Heart right ventricle (tissue), 16 donors: ENCODE measurements around the gene RAG2. TPM values are rescaled to one million over a fixed set of nuclear protein-coding genes. Genes with fewer than 3 reads are reported as not detected.
A peak's percentile ranks its signal among the peaks of the same experiment; 100 is the strongest.
"Not testable (repeated sequence)": the region's sequence is repeated elsewhere in the genome, so short reads cannot be mapped to it uniquely, and the experiment has no call there.

ENCODE experiments used
- ATAC-seq, 8 donors: fragments of 200-7000 bp; cut with Tn5 transposase; one replicate each; pipeline ENCODE4 v1.9.1; 2020; ENCODE audit warnings: mild to moderate bottlenecking in 8 of 8, moderate library complexity in 8 of 8, moderate number of reproducible peaks in 1 of 8
- DNase-seq, 2 donors: peaks; one replicate each; pipeline ENCODE4 v3.0.0-alpha.2; 2020
- H3K27ac ChIP-seq, 10 donors: fragments of 200-600 bp; sonication (generic) in 2 of 10; one replicate each; pipeline versions ENCODE4 v1.5.0 to v1.8.0; 2020 to 2022; ENCODE audit warnings: mild to moderate bottlenecking in 3 of 10
- H3K27me3 ChIP-seq, 7 donors: fragments of 200-600 bp; one replicate each; pipeline ENCODE4 v1.8.0; 2021 to 2022; ENCODE audit warnings: mild to moderate bottlenecking in 2 of 7
- H3K36me3 ChIP-seq, 9 donors: fragments of 200-600 bp; sonication (generic) in 1 of 9; one replicate each; pipeline versions ENCODE4 v1.5.0 to v1.8.0; 2020 to 2022; ENCODE audit warnings: mild to moderate bottlenecking in 2 of 9
- H3K4me1 ChIP-seq, 9 donors: fragments of 200-600 bp; sonication (generic) in 1 of 9; one replicate each; pipeline versions ENCODE4 v1.5.0 to v1.8.0; 2020 to 2022; ENCODE audit warnings: mild to moderate bottlenecking in 4 of 9
- H3K4me3 ChIP-seq, 10 donors: fragments of 200-600 bp; sonication (generic) in 2 of 10; one replicate each; pipeline versions ENCODE4 v1.5.0 to v1.8.0; 2020 to 2022; ENCODE audit warnings: mild to moderate bottlenecking in 7 of 10, moderate library complexity in 2 of 10
- H3K9me3 ChIP-seq, 11 donors: fragments of 200-600 bp in 10 of 11; sonication (generic) in 2 of 11; one replicate each; pipeline versions ENCODE4 v1.5.0 to v1.8.0; 2013 to 2022; ENCODE audit warnings: mild to moderate bottlenecking in 2 of 11, control low read depth in 1 of 11, moderate library complexity in 1 of 11
- WGBS, 2 donors: extraction: QIAGEN DNeasy Blood & Tissue Kit; methylation state at CpG; one replicate each; pipeline ENCODE4 v1.1.7; 2013; ENCODE audit warnings: inconsistent platforms in 1 of 2; 5-methylcytosine and 5-hydroxymethylcytosine counted together
- intact Hi-C, 10 donors: fragments of 100-400 bp; cut with DNase I; formaldehyde crosslinking; loops; one replicate each; pipeline versions ENCODE4 v1.11.1 to v1.14.2; 2022
- polyA plus RNA-seq, 2 donors: library from polyadenylated mRNA; stranded (reverse); fragments of 200-250 nt; gene quantifications; one replicate each; pipeline ENCODE4 v1.2.3, GENCODE V29; 2013
- total RNA-seq, 10 donors: library from RNA; stranded (reverse); fragmentation: NEBNext Ultra II Directional in 3 of 10; extraction: Animal tissue kit (Norgen Biotek cat#: 25700) in 3 of 10; gene quantifications; one replicate each; pipeline versions ENCODE4 v1.2.1 to v1.2.4, GENCODE V29; 2021 to 2023
- TF ChIP-seq, protein P1 (sequence below), 9 donors: fragments of 200-600 bp; sonication (generic) in 2 of 9; IDR thresholded peaks; one replicate each; pipeline versions ENCODE4 v1.5.0 to v1.8.0; 2021 to 2022; ENCODE audit warnings: antibody characterized with exemption in 9 of 9, mild to moderate bottlenecking in 5 of 9, moderate library complexity in 1 of 9
- donor health status: Arrhythmogenic right ventricular cardiomyopathy.
- donor health status: ischemic (EF 13 %, LVEDD 7.1; RV severe dilation, severe dysfunction).
- donor health status: healthy with polysubstance abuse.
- donor health status: DM: no; HTN: yes; CAD: no.
- donor health status: DM: no; HTN: no; CAD: no.
- donor health status: ischemic (EF 25% LVEDD 6.9; RV normal size, moderate dysfunction).
- donor health status: ischemic (EF 25% LVEDD 5.7; RV mildly dilated, moderate dysfunction).
- donor health status: healthy.
- donor health status: DM: yes; HTN: yes; CAD: no.
- donor health status: Ischemic cardiomyopathy.
- donor health status: ischemic (EF 35%, LVEDD 5.7; RV mildly dilated, moderate dysfunction).
- donor health status: nonischemic (EF 11% LVEDD 7.7; RV severe dilation, severe dysfunction).
- donor health status: DM: yes; HTN: yes; CAD: no.
- donor health status: PGD.
- donor health status: ischemic (EF 29% LVEDD 5.4; RV normal size, mild dysfunction).
- donor health status: nonischemic (EF 23%, LVEDD 6.1; RV moderate dilation, normal function).

RAG2 gene
- total and polyA plus RNA-seq, 12 donors = not detected

DNA sequence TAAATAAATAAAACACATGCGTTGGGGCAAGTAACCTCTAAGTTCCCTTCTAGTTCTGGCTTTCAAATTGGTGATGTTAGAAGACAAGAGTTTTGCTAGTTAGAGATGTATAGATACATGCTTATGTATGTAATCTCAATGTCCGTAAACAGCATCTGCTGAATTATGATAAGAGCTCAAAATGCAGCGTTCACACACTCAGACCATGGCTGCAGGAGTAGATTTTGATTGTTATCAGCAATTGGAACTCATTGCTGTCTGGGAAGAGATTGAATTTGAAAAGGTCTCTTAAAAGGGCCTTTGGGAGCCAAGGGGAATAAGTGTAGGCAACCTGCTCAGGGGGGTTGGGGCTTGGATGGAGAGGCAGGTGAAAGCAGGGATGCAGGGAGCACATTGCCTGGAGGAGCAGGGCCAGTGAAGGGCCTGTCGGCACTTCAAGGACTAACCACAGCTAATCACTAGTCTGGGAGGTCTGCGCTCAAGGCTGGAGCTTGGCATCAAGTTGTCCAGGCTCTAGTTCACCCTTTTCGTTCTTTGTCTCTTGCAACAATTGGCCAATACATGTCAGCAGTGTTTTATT, 32.9 kb downstream of the RAG2 start:
- peak in 1 of 8 donors; percentile 12 for ATAC-seq
- intact Hi-C loops = loop anchor here in 6 of 10 donors (5.0 to 10.0 kb wide), 5 partner anchors 57 to 182 kb away; no protein-coding TSS in a partner anchor
- TF ChIP-seq, protein P1, sequence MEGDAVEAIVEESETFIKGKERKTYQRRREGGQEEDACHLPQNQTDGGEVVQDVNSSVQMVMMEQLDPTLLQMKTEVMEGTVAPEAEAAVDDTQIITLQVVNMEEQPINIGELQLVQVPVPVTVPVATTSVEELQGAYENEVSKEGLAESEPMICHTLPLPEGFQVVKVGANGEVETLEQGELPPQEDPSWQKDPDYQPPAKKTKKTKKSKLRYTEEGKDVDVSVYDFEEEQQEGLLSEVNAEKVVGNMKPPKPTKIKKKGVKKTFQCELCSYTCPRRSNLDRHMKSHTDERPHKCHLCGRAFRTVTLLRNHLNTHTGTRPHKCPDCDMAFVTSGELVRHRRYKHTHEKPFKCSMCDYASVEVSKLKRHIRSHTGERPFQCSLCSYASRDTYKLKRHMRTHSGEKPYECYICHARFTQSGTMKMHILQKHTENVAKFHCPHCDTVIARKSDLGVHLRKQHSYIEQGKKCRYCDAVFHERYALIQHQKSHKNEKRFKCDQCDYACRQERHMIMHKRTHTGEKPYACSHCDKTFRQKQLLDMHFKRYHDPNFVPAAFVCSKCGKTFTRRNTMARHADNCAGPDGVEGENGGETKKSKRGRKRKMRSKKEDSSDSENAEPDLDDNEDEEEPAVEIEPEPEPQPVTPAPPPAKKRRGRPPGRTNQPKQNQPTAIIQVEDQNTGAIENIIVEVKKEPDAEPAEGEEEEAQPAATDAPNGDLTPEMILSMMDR (IDR thresholded peaks at IDR 0.05) = no peak

DNA sequence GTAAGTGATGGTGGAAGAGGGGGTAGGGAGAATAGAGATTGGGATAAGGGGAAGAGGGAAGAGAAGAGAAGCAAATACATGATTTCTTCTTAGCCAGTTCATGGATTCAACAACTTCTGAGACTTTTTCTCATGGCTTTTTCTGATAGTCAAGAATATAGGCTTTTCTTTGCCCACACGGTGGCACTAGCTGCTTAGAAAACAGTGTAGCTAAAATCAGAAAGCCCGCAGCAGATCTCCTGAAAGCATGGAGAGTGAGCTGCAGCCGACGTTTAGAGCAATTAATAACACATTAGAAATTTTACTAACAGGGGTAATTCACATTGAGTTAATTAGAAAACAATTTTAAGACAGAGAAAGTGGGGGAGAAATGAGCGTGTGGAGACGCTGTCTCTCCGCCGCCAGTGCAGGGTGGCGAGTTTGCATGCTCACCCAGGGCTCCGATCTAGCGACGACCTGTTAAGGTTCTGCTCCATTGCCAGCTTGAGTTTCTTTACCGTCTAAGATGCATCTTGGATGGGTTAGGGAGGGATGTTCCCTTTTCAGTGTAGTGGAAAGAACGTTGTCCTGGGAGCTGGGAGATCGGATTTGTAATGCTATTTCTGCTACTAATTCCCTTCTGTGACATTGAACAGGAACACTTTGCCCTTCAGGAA, 33.5 kb downstream of the RAG2 start:
- Histone ChIP-seq H3K27ac (no peak overlapping the region), H3K9me3 (peaks cover 0 to 7% (median 0%) of the 10 kb centered on the region in 11 donors), H3K27me3 (peaks cover 0 to 5% (median 0%) of the 10 kb centered on the region in 7 donors), H3K4me1 (peaks cover 0 to 5% (median 0%) of the 10 kb centered on the region in 9 donors), H3K4me3 (peak overlapping the region in 9 of 10 donors; percentile 22 to 46 (median 41)), H3K36me3 (no peaks in the 10 kb centered on the region)
- 5 to 14% methylated on average over 15 of the region's 15 CpGs for WGBS, 2 donors
- DNase-seq (peak in 1 of 2 donors; percentile 49), ATAC-seq (peak; percentile 55 to 86 (median 75))
- TF ChIP-seq, protein P1 (IDR thresholded peaks at IDR 0.05) = peak; percentile 38 to 81 (median 72)
- intact Hi-C loops = loop anchor here (1.0 to 10.0 kb wide), 9 partner anchors 58 to 188 kb away; no protein-coding TSS in a partner anchor

More for the DNA sequence above, 32.9 kb downstream of the RAG2 start:
- peaks cover 0 to 5% (median 0%) of the 10 kb centered on the region in 9 donors for H3K4me1 ChIP-seq
- H3K9me3 ChIP-seq = peaks cover 0 to under 1% (median 0%) of the 10 kb centered on the region in 11 donors
- no peak for DNase-seq
- no peaks in the 10 kb centered on the region for H3K36me3 ChIP-seq
- H3K27ac ChIP-seq = no peak overlapping the region
- H3K4me3 ChIP-seq = peak overlapping the region in 7 of 10 donors; percentile 22 to 46 (median 43)
- WGBS, 2 donors = 54 to 56% methylated on average over 6 of the region's 6 CpGs
- H3K27me3 ChIP-seq = peaks cover 0 to 5% (median 0%) of the 10 kb centered on the region in 7 donors

DNA sequence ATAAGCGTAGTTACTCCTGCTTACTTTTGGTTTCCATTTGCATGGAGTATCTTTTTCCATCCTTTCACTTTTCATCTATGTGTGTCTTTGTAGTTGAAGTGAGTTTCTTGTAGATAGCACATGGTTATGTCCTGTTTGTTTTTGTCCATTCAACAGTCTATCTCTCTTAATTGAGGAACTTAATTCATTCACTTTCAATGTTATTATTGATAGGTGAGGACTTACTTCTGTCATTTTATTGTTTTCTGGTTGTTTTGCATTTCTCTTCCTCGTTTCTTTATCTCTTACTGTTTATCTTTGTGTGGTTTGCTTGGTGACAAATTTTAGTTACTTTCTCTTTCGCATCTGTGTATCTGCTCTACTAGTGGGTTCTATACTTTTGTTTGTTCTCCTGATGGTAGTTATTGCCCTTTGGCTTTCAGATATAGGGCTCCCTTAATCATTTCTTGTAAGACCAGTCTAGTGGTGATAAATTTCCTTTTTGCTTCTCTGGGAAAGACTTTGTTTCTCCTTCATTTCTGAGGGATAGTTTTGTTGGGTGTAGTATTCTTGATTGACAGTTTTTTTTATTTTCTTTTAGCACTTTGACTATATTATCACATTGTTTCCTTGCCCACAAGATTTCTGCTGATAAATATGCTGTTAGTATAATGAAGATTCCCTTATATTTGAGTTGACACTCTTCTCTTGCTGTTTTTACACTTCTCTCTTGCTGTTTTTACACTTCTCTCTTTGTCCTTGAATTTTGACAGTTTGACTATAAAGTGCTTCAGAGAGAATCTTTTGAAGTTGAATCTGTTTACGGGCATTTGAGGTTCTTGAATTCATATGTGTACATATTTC, 39.2 kb downstream of the RAG2 start:
- Histone ChIP-seq H3K27ac (peak overlapping the region in 1 of 10 donors; percentile 51), H3K9me3 (peaks cover 0 to 21% (median 5%) of the 10 kb centered on the region in 11 donors), H3K36me3 (no peaks in the 10 kb centered on the region), H3K4me3 (peak overlapping the region in 1 of 10 donors; percentile 15), H3K4me1 (no peaks in the 10 kb centered on the region), H3K27me3 (no peaks in the 10 kb centered on the region)
- WGBS, 2 donors = 72 to 77% methylated on average over 4 of the region's 4 CpGs
- intact Hi-C loops = no loop called here
- ATAC-seq = no peak
- DNase-seq = no peak
- TF ChIP-seq, protein P1 (IDR thresholded peaks at IDR 0.05) = no peak

DNA sequence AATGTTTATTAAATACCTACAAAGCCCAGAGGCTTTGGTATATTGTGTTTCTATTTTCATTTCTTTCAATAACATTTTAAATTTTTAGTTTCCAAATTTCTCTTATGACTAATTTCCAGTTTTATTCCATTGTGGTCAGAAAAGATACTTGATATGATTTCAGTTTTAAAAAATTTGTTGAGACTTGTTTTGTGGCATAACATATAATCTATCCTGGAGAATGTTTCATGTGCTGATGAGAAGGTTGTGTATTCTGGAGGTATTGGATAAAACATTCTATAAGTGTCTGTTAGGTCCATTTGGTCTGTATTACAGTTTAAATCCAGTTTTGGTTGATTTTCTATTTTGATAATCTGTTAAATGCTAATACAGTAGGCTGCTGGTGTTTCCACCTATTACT, 40.0 kb downstream of the RAG2 start:
- Histone ChIP-seq H3K27me3 (no peaks in the 10 kb centered on the region), H3K9me3 (peaks cover 0 to 21% (median 5%) of the 10 kb centered on the region in 11 donors)
- intact Hi-C loops = no loop called here

DNA sequence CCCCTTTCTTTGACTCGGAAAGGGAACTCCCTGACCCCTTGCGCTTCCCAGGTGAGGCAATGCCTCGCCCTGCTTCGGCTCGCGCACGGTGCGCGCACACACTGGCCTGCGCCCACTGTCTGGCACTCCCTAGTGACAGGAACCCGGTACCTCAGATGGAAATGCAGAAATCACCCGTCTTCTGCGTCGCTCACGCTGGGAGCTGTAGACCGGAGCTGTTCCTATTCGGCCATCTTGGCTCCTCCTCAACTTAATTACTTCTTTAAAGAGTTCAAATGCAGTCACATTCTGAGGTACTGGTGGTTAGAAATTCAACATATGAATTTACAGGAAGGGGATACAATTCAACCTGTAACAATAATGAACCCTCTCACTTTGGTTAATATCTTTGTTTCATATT, 40.6 kb downstream of the RAG2 start:
- H3K36me3 ChIP-seq, H3K4me1 ChIP-seq, DNase-seq, H3K27ac ChIP-seq, H3K27me3 ChIP-seq, H3K4me3 ChIP-seq, ATAC-seq, intact Hi-C loops: not testable (repeated sequence)
- H3K9me3 ChIP-seq = peaks cover 0 to 21% (median 5%) of the 10 kb centered on the region in 11 donors
- 91 to 93% methylated on average over 14 of the region's 17 CpGs for WGBS, 2 donors

More for the DNA sequence above, 40.0 kb downstream of the RAG2 start:
- Histone ChIP-seq H3K4me1 (no peaks in the 10 kb centered on the region), H3K36me3 (no peaks in the 10 kb centered on the region), H3K4me3 (no peak overlapping the region), H3K27ac (peak overlapping the region in 1 of 10 donors; percentile 51)
- DNase-seq (no peak), ATAC-seq (no peak)
- TF ChIP-seq, protein P1 (IDR thresholded peaks at IDR 0.05) = no peak
